Epithelial cell of prostate (primary cell): ENCODE measurements around the gene ICA1.

ENCODE experiments used
- DNase-seq: peaks from one replicate; pipeline ENCODE4 v3.0.0-alpha.2; 2011; ENCODE audit warnings: low read depth, low spot score
- H3K27ac ChIP-seq: fragments of 450-650 bp; 2 replicates; pipeline ENCODE4 v1.5.1; 2017; ENCODE audit warnings: mild to moderate bottlenecking

ICA1 gene

GRCh38 chr7:8169171-8169570, 92.8 kb downstream of the ICA1 start:
- DNase-seq, result no peak
- no peak overlapping the region for H3K27ac ChIP-seq

GRCh38 chr7:8168336-8168735, 93.6 kb downstream of the ICA1 start:
- no peak for DNase-seq
- H3K27ac ChIP-seq, result no peak overlapping the region

GRCh38 chr7:8165150-8165549, 96.8 kb downstream of the ICA1 start:
- no peak for DNase-seq
- H3K27ac ChIP-seq, result no peak overlapping the region

- DNase-seq, result no peak
- H3K27ac ChIP-seq, result no peak overlapping the region
These were observed 99.8 kb downstream of the ICA1 start for GRCh38 chr7:8162181-8162580.

GRCh38 chr7:8161364-8161828, 100.6 kb downstream of the ICA1 start:
- no peak overlapping the region for H3K27ac ChIP-seq
- DNase-seq, result no peak

- no peak overlapping the region for H3K27ac ChIP-seq
These were observed 101.1 kb downstream of the ICA1 start for GRCh38 chr7:8160779-8161345.

GRCh38 chr7:8160250-8160649, 101.7 kb downstream of the ICA1 start:
- no peak for DNase-seq
- H3K27ac ChIP-seq, result no peak overlapping the region

More at GRCh38 chr7:8160779-8161345, 101.1 kb downstream of the ICA1 start:
- no peak for DNase-seq

- no peak overlapping the region for H3K27ac ChIP-seq
- no peak for DNase-seq
These were observed 102.4 kb downstream of the ICA1 start for GRCh38 chr7:8159595-8159994.

GRCh38 chr7:8157296-8157695, 104.7 kb downstream of the ICA1 start:
- no peak for DNase-seq
- H3K27ac ChIP-seq, result no peak overlapping the region

GRCh38 chr7:8155836-8156235, 106.1 kb downstream of the ICA1 start:
- DNase-seq, result no peak
- no peak overlapping the region for H3K27ac ChIP-seq

GRCh38 chr7:8154272-8154671, 107.7 kb downstream of the ICA1 start:
- H3K27ac ChIP-seq, result no peak overlapping the region
- DNase-seq, result no peak

GRCh38 chr7:8152489-8153192, 109.3 kb downstream of the ICA1 start:
- no peak for DNase-seq
- no peak overlapping the region for H3K27ac ChIP-seq

- no peak overlapping the region for H3K27ac ChIP-seq
- no peak for DNase-seq
These were observed 110.7 kb downstream of the ICA1 start for GRCh38 chr7:8151161-8151725.

GRCh38 chr7:8149222-8149621, 112.7 kb downstream of the ICA1 start:
- no peak overlapping the region for H3K27ac ChIP-seq
- no peak for DNase-seq

GRCh38 chr7:8147760-8148463, 114.1 kb downstream of the ICA1 start:
- DNase-seq, result no peak
- H3K27ac ChIP-seq, result no peak overlapping the region

- H3K27ac ChIP-seq, result no peak overlapping the region
- DNase-seq, result no peak
These were observed 115.1 kb downstream of the ICA1 start for GRCh38 chr7:8146788-8147413.

GRCh38 chr7:8146106-8146787, 115.7 kb downstream of the ICA1 start:
- no peak overlapping the region for H3K27ac ChIP-seq
- DNase-seq, result no peak

GRCh38 chr7:8144856-8145255, 117.1 kb downstream of the ICA1 start:
- DNase-seq, result no peak
- no peak overlapping the region for H3K27ac ChIP-seq

GRCh38 chr7:8143151-8143874, 118.7 kb downstream of the ICA1 start:
- DNase-seq, result no peak
- H3K27ac ChIP-seq, result no peak overlapping the region
